CD4-positive, alpha-beta T cell treated with Interleukin-4 for 1 hour (primary cell): Measurements from ENCODE around the gene USP28.
A peak's percentile ranks its signal among the peaks of the same experiment; 100 is the strongest.
"Not testable (repeated sequence)": the region's sequence is repeated elsewhere in the genome, so short reads cannot be mapped to it uniquely, and the experiment has no call there.

Experiments
- DNase-seq, 2 donors: peaks; one replicate each; pipeline ENCODE4 v3.0.0-alpha.2; 2020 to 2022

Gene USP28

GRCh38 chr11:113835306-113835705 is 40.1 kb downstream of the USP28 start:
- DNase-seq, result no peak

- DNase-seq, result no peak
Observed at GRCh38 chr11:113833151-113833550, 42.2 kb downstream of the USP28 start.

GRCh38 chr11:113831314-113831713 is 44.1 kb downstream of the USP28 start:
- DNase-seq, result no peak

GRCh38 chr11:113829751-113830150 is 45.6 kb downstream of the USP28 start:
- no peak for DNase-seq

GRCh38 chr11:113828191-113828590 is 47.2 kb downstream of the USP28 start:
- DNase-seq, result no peak

- DNase-seq, result no peak
Observed at GRCh38 chr11:113827477-113827876, 47.9 kb downstream of the USP28 start.

- no peak for DNase-seq
Observed at GRCh38 chr11:113818426-113818825, 56.9 kb downstream of the USP28 start.

GRCh38 chr11:113817626-113818025 is 57.7 kb downstream of the USP28 start:
- no peak for DNase-seq

- DNase-seq, result no peak
Observed at GRCh38 chr11:113817162-113817561, 58.2 kb downstream of the USP28 start.

- no peak for DNase-seq
Observed at GRCh38 chr11:113814181-113814580, 61.2 kb downstream of the USP28 start.

- DNase-seq, result no peak
Observed at GRCh38 chr11:113808931-113809330, 66.4 kb downstream of the USP28 start.

- peak in 1 of 2 donors; percentile 6 for DNase-seq
Observed at GRCh38 chr11:113806406-113806805, 69.0 kb downstream of the USP28 start.

- no peak for DNase-seq
Observed at GRCh38 chr11:113805640-113806039, 69.7 kb downstream of the USP28 start.

GRCh38 chr11:113802621-113803020 is 72.8 kb downstream of the USP28 start:
- no peak for DNase-seq

- peak in 1 of 2 donors; percentile 35 for DNase-seq
Observed at GRCh38 chr11:113796663-113797259, 78.6 kb downstream of the USP28 start.

- no peak for DNase-seq
Observed at GRCh38 chr11:113789675-113790320, 85.6 kb downstream of the USP28 start.

GRCh38 chr11:113789016-113789415 is 86.4 kb downstream of the USP28 start:
- not testable (repeated sequence) for DNase-seq

GRCh38 chr11:113782134-113782533 is 93.2 kb downstream of the USP28 start:
- DNase-seq, result no peak

GRCh38 chr11:113781682-113782081 is 93.7 kb downstream of the USP28 start:
- no peak for DNase-seq

GRCh38 chr11:113779496-113779895 is 95.9 kb downstream of the USP28 start, which contains the start of gene CLDN25:
TSS of gene CLDN25 (plus strand) at chr11:113779796. CDS start at chr11:113779796, 0 bp downstream.
- DNase-seq, result no peak

GRCh38 chr11:113778111-113778910 is 97.1 kb downstream of the USP28 start:
- DNase-seq, result no peak

GRCh38 chr11:113774174-113774503 is 101.2 kb downstream of the USP28 start:
- DNase-seq, result no peak

- peak; percentile 92 for DNase-seq
Observed at GRCh38 chr11:113773416-113774173, 101.8 kb downstream of the USP28 start, which contains the start of gene ZW10. TSS of gene ZW10 (minus strand) at chr11:113773692. CDS start at chr11:113773666, 26 bp downstream.
